Effector CD4-positive, alpha-beta T cell (primary cell): ENCODE data around the gene KIF16B.
"Not testable (repeated sequence)": the region's sequence is repeated elsewhere in the genome, so short reads cannot be mapped to it uniquely, and the experiment has no call there.

Source experiments
- DNase-seq: peaks from one replicate; pipeline ENCODE4 v3.0.0-alpha.2; 2020

Gene KIF16B

DNA sequence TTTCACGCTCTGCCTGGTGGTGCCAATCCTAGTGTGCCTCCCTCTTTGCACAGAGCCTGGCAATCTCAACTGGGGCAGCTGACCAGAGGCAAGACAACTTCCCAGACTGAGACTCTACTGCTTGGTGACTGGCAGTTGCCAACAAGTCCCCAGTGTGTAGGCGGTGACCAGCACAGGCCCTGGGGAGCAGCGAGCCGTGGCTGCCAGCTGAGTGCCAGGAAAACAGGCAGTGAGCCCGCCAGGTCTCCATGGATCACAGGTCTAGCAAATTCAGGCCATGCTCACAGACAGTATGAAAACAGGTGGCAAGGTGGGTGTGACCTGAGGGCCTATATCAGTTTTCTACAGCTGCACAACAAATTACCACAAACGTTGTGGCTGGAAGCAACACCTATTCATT is 289.9 kb downstream of the KIF16B start:
- no peak for DNase-seq

DNA sequence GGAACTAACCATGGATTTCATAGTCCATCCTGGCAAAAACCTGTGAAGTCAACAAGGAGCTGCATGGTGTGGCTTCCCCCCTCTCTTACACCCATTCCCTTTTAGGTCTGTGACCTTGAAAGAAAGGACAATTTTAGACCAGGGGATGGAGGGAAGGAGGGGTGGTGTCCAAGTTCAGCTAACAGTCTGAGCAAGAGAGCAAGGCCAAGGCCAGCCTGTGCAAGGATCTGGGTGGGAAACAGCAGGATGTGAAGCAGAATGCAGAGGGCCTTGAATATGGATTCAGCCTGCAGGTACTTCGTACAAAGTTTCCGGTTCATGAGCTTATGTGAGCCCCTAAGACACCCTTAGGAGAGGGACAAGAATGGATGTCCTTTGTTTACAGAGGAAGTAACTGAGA is 293.0 kb downstream of the KIF16B start:
- DNase-seq: no peak

GRCh38 chr20:16279320-16279719 is 293.9 kb downstream of the KIF16B start:
- no peak for DNase-seq

DNA sequence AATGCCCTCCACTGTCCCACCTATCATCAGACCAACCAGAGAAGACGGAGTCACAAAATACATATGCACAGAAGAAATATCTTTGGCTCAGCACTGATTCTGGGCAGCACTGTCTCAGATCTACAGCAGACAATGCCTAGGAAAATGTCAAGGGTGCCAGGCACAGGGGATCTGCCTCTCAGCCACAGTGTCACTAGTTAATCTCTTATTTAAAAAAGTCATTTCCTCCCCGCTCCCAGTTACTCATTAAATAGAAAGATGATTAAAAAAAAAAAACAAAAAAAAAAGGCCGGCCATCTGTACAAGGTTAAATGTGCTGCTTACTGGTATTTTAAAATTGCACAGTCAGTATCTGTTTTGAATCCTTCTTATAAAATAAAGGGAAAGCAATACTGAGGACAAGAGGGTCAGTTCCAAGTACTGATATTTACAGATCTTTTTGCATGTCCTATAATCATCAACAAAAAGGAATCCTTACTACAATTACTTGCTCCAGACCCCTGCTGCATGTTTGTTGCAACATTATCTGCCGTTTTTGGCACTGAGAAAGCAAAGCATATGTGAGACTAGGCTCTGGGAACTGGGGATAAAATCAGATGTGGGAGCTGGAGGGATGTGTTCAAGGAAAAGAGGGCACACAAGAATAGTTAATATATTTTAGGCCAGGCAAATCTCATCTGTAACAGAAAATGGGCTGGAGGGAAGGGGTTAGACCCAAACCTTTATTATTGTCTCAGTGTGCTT is 299.3 kb downstream of the KIF16B start:
- no peak for DNase-seq

DNA sequence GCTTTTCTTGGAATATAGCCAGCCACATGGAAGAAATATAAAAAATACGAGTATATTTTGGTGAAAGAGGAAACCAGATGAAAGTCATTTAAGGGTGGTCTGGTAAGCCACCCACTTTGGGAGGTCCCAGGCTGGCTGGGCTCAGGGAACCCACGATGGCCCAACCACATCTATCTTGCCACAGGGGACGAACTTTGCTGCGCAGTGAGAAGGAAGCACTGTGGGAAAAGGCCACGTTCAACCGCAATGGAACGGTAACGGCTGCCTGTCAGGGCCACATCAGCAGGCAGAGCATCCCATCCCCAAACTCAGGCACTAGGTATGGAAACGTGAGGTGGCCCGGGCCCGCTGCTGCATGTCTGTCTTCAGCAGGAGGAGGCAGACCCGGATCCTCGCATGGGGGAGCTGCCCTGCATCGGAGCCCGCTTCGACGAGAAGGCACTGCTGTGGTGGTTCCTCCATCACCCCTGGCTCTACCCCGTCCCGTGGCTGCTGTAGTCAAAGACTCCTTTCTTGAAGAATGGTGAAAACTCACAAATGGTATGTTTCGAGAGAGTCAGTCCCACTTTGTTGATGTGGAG is 300.4 kb downstream of the KIF16B start:
- no peak for DNase-seq

- DNase-seq: no peak
These were observed 301.8 kb downstream of the KIF16B start for GRCh38 chr20:16271450-16271849.

DNA sequence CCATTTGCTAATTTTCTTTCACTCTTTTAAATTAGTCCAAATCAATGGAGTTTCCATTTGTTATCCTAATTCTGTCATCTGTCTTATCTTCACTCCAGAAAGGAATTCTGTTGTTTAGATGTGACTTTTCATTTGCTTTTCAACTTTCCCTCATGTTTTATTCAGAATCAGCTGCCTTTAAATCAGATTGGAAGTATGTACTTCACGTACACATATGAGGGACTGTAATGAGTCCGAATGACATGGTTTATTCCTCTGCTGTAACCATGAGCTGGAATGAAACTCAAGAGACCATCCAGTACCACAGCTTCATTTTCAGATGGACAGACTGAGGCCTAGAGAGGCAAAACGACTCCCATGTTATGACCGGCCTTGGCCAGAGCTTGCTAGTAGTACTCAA is 302.3 kb downstream of the KIF16B start:
- DNase-seq: no peak

- no peak for DNase-seq
These were observed 302.8 kb downstream of the KIF16B start for GRCh38 chr20:16270314-16270931.

DNA sequence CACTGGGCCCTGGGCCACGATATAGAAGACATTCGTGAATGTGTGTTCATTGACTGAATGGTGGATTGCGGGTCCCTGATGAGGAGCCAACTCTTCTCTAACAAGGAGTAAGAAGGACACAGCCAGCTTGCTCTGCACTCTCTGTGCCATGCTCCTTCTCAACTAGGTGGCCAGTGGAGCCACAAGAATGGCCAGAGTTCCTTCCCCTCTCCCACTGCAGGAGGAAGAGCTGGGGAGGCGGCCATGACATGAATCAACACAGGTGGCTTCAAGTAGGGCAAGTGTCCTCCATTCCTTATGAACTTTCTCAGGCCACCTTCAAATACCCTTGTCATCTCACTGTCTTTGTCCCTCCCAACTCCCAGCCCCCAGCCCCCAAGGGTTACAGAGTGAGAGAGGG is 305.7 kb downstream of the KIF16B start:
- no peak for DNase-seq

DNA sequence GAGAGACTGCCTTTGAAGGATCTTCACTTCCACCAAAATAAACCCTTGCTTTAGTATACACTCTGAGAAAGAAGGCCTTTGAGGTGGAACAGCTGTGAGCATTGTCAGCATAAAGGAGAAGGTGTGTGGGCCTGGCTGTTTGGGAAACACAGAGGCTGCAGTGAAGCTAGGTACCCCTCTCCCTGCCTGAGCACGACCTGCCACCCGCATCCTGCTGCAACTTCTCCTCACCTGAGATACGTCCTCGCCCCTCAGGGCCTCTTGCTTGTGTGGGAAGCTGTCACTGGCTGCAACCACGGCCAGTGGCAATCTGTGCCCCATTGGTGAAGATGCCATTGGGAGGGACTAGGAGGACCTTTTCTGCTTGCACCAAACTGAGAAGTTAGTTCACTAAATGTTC is 307.9 kb downstream of the KIF16B start:
- DNase-seq: no peak

GRCh38 chr20:16263582-16263981 is 309.7 kb downstream of the KIF16B start:
- no peak for DNase-seq

DNA sequence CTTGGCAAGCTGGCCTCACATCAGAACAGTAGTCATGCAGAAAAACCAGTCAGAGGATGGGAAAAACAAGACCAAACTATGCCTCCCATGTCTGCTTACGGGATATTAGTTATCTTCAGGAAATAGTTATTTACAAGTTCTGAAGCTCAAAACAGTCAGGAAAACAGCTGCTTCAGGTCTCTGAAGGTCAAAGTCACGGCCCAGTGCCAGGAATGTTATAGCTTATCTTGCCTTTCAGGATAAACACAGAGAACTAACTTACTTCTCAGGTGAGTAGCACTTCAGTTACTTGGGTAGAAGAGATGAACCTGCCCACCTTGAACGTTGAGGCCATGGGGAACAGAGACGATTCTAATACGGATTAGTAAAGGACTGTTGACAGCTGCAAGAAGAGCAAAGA is 310.7 kb downstream of the KIF16B start:
- no peak for DNase-seq

- no peak for DNase-seq
These were observed 311.4 kb downstream of the KIF16B start for GRCh38 chr20:16261733-16262273.

DNA sequence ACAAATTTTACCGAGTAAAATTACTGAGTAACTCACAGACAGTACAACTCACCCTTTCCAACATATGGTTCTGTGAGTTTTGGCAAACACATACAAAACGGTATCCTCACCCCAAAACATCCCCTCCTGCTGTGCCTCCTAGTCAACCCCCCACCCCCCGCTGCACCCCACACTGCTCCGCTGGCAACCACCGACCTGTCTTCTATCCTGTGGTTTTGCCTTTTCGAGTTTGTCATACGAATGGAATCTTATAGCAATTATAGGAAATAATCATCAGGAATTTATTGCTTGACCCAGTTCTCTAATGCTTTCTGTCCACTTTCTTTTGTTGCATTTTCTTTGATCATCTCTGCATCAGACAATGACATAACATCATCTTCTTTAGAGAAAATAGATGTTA is 312.3 kb downstream of the KIF16B start:
- DNase-seq: no peak

DNA sequence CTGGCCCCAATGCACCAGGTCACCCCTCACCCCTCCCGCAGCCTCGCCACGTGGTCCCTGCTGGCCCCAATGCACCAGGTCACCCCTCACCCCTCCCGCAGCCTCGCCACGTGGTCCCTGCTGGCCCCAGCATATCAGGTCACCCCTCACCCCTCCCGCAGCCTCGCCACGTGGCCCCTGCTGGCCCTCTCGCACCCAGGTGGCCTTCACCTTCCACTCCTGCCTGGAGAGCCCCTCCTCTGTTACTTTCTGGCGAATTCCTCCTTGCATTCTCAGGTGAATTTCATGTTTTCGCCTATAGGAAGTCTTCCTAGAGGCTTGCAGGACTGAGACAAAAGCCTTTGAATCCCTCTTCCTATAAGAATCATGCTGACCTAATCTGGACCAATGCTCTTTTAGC is 313.1 kb downstream of the KIF16B start:
- not testable (repeated sequence) for DNase-seq

DNA sequence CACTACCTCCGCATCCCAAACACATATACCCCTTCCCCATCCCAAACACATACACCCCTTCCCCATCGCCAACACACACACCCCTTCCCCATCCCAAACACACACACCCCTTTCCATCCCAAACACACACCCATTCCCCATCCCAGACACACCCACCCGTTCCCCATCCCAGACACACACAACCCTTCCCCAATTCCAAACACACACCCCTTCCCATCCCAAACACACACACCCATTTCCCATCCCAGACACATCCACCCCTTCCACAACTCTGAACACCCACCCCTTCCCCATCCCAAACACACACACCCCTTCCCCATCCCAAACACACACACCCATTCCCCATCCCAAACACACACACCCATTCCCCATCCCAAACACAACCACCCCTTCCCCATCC is 314.5 kb downstream of the KIF16B start:
- DNase-seq: no peak

DNA sequence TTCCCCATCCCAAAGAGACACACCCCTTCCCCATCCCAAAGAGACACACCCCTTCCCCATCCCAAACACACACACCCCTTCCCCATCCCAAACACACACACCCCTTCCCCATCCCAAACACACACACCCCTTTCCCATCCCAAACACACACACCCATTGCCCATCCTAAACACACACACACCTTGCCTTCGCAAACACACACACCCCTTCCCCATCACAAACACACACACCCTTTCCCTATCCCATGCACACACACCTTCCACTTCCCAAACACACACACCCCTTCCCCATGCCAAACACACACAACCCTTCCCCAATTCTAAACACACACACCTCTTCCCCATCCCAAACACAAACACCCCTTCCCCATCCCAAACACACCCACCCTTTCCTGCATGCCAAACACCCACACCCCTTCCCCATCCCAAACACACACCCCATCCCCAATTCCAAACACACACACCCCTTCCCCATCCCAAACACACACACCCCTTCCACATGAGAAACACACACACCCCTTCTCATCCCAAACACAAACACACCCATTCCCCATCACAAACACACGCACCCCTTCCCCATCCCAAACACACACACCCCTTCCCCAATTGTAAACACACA is 315.3 kb downstream of the KIF16B start:
- DNase-seq: no peak

DNA sequence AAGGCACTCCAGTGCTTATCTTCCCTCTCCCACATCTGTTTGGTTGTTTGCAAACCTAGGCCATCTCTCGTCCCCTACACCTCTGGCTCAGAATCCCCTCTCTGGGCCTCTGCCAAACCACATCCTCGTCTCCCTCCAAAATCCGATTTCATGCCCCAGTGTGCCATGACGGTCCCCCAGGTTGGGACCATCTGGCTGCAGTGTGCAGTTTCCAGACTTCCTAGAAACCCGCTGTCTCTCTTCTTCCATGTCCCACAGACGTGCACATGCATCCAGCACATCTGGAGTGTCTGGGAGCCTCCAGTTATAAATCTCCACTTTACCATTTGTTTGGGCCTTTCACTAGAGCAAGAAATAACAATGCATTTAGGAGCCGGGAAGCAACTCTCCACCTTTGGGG is 316.2 kb downstream of the KIF16B start:
- no peak for DNase-seq

- DNase-seq: no peak
These were observed 326.4 kb downstream of the KIF16B start for GRCh38 chr20:16246870-16247269.

DNA sequence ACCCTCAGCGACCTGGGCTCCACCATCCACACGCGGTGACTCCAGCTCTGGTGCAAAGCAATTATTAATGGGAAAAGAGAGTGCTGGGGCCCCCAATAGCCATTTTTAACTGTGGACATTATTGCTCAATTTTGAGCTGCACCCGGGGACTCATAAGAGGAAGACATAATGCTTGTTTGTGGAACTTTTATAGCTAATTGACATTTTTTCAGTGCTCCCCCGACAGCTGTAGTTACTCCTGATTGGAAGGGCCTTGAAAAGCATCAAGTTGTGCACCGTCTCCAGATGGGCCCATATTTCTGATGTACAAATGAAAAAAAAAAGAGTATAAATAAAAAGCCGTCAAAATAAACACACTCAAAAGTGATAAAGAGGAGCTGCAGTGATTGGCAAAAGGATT is 327.0 kb downstream of the KIF16B start:
- no peak for DNase-seq

DNA sequence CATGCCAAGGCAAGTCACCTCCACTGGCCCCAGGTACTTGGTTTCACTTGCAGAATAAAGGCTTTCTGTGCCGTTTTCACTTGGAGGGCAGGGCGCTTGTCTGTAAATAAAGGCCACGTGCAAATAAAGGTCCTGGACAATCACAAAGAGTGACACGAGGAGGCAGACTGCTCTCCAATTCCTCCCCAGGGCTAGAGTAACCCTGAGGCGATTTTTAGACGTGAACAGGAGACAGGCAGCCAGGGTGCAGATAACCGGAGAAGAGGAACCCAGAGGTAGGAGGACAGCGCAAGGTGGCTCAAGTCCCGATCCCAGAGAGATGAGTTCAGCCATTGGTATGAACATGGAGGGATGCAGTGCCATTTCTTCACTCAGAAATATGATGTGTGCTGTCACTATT is 327.4 kb downstream of the KIF16B start:
- DNase-seq: no peak

DNA sequence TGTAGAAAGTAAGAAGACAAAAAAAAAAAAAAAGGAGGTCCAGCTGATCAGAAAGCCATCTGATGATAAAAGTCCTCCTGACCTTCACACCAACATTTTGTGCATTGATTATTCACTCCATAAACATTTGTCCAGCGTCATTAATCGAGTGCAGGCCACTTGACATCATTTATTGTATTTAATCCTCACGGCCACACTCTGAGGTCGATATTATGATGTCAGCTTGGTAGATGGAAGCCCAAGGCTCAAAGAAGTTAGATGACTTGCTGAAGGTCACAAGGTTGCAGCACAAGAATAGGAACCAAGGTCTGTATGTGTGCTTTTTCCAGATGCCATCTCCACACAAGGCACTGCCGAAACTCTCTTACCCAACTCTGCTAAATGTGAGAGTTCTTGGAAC is 328.4 kb downstream of the KIF16B start:
- no peak for DNase-seq

DNA sequence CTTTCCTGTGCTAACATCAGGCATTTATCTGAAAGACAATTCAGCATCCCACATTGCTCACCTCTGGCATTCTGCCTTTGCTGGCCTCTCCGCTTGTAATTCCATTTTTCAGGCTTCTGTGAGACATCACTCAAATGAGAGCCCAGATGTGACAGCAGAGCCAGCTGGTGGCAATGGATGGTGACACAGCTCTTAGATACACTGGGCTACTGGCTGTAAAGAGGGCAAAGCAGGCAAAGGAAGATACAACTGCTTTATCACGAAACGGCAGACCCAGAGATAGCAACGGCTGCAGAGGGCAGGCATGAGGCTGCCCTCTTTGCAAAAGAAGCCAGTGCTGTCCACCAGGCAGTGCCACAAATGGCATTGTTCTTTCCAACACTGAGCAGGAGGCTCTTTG is 329.8 kb downstream of the KIF16B start:
- no peak for DNase-seq

DNA sequence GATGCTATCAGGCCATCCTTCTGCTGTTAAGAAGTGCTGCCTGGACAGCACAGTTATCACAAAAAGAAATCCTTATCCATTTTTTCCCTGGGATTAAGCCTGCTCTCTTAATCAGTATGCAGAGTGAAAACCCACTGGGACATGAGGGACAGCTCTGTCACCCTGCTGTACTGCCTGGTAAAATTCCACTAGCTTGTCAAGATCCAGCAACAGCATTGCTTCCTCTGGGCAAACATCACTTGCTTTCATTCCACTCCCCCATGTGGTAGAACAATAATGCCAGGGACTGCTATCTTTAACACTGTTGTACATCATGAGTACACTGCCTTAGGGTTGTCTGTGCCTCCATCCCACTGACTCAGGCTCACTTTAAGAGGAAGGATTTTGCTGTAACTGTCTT is 331.3 kb downstream of the KIF16B start:
- DNase-seq: no peak
